K562 (cell line): ENCODE measurements around the gene SLC39A5. TPM values are rescaled to one million over a fixed set of nuclear protein-coding genes. Genes with fewer than 3 reads are reported as not detected.
A peak's percentile ranks its signal among the peaks of the same experiment; 100 is the strongest.

Source experiments
- AFF4 ChIP-seq: sonication (generic); formaldehyde crosslinking; IDR thresholded peaks from 2 replicates; pipeline ENCODE4 v1.8.0; 2023; ENCODE audit warnings: mild to moderate bottlenecking, missing genetic modification reagents
- CGGBP1 ChIP-seq: fragments of 250-450 bp; sonication (Bioruptor Pico); IDR thresholded peaks from 2 replicates; pipeline ENCODE4 v1.9.0; 2021; ENCODE audit warnings: mild to moderate bottlenecking
- EWSR1 ChIP-seq: fragments of 450-650 bp; IDR thresholded peaks from 2 replicates; pipeline ENCODE4 v1.6.1; 2018; ENCODE audit warnings: borderline replicate concordance, mild to moderate bottlenecking, low read depth, moderate library complexity; ENCODE audit not compliant: partially characterized antibody
- JUN ChIP-seq, 2 experiments: sonication (generic) in 1 of 2; formaldehyde crosslinking in 1 of 2; IDR thresholded peaks; 2 replicates each; pipeline versions ENCODE4 v1.6.1 to v1.8.0; 2012 to 2022; ENCODE audit warnings: borderline replicate concordance in 2 of 2, mild to moderate bottlenecking in 2 of 2, improper control_type of control experiment in 1 of 2, low read depth in 1 of 2, low read length in 1 of 2, missing genetic modification reagents in 1 of 2
- MAZ ChIP-seq, 2 experiments: fragments of 450-650 bp in 1 of 2; sonication (generic) in 1 of 2; formaldehyde crosslinking; IDR thresholded peaks in 1 of 2; conservative IDR thresholded peaks in 1 of 2; 2 replicates each; pipeline versions ENCODE4 v1.4.0 to v1.5.0; 2020; ENCODE audit warnings: mild to moderate bottlenecking in 1 of 2, missing genetic modification reagents in 1 of 2
- MTA2 ChIP-seq: fragments of 450-650 bp; IDR thresholded peaks from 2 replicates; pipeline ENCODE4 v1.6.1; 2016; ENCODE audit warnings: low read depth
- NELFE ChIP-seq: IDR thresholded peaks from 2 replicates; pipeline ENCODE4 v1.6.1; 2011; ENCODE audit warnings: mild to moderate bottlenecking; ENCODE audit not compliant: insufficient read depth, insufficient read length
- RAD21 ChIP-seq, 2 experiments: fragments of 250-450 bp in 1 of 2; fragments of 450-650 bp in 1 of 2; sonication (Bioruptor Pico) in 1 of 2; formaldehyde crosslinking in 1 of 2; IDR thresholded peaks in 1 of 2; conservative IDR thresholded peaks in 1 of 2; 2 replicates each; pipeline versions ENCODE4 v1.4.0 to v1.8.0; 2020 to 2022; ENCODE audit warnings: mild to moderate bottlenecking in 2 of 2, moderate library complexity in 1 of 2
- REST ChIP-seq, 2 experiments: fragments of 450-650 bp; formaldehyde crosslinking in 1 of 2; IDR thresholded peaks; 2 replicates each; pipeline versions ENCODE4 v1.4.0 to v1.6.1; 2014 to 2020; ENCODE audit warnings: mild to moderate bottlenecking in 2 of 2, borderline replicate concordance in 1 of 2, low read depth in 1 of 2
- SLC30A9 ChIP-seq: fragments of 250-450 bp; sonication (Bioruptor Pico); IDR thresholded peaks from 2 replicates; pipeline ENCODE4 v1.8.0; 2022; ENCODE audit warnings: mild to moderate bottlenecking, moderate library complexity
- SRF ChIP-seq, 2 experiments: fragments of 250-450, 450-650 bp in 1 of 2; sonication (Bioruptor Pico) in 1 of 2; sonication (generic) in 1 of 2; formaldehyde crosslinking; IDR thresholded peaks; 2 replicates each; pipeline versions ENCODE4 v1.5.0 to v1.5.1; 2020 to 2022; ENCODE audit warnings: mild to moderate bottlenecking in 1 of 2, missing genetic modification reagents in 1 of 2
- TAL1 ChIP-seq: fragments of 450-650 bp; IDR thresholded peaks from 2 replicates; pipeline ENCODE4 v1.6.1; 2016; ENCODE audit warnings: mild to moderate bottlenecking
- ZBTB17 ChIP-seq: fragments of 450-650 bp; formaldehyde crosslinking; IDR thresholded peaks from 2 replicates; pipeline ENCODE4 v1.4.0; 2020; ENCODE audit warnings: mild to moderate bottlenecking
- ZNF184 ChIP-seq: sonication (generic); formaldehyde crosslinking; IDR thresholded peaks from 2 replicates; pipeline ENCODE4 v1.5.0; 2020; ENCODE audit warnings: missing genetic modification reagents
- polyA plus RNA-seq, 8 experiments: library from polyadenylated mRNA; depleted of rRNA in 4 of 8; stranded (reverse) in 5 of 8; unstranded in 3 of 8; fragments of >200 nt; fragmentation: Nextera tagmentation in 2 of 8; fragmentation: Illumina TruSeq in 1 of 8; extraction: Ambion mirVana in 2 of 8; extraction: Trizol in 1 of 8; gene quantifications; 2 replicates each; pipeline versions ENCODE4 v1.2.1 to v1.2.3, GENCODE V29; 2011 to 2014; ENCODE audit warnings: inconsistent platforms in 1 of 8, missing spikeins in 1 of 8
- total RNA-seq, 7 experiments: library from RNA; depleted of rRNA in 6 of 7; stranded (reverse); fragments of >200 nt in 6 of 7; fragmentation: Illumina TruSeq in 2 of 7; extraction: Trizol in 2 of 7; gene quantifications; 2 replicates each; pipeline versions ENCODE4 v1.2.1 to v1.2.3, GENCODE V29; 2011 to 2021; ENCODE audit warnings: low replicate concordance in 1 of 7

The SLC39A5 gene
- total and polyA plus RNA-seq, 9 of the 15 experiments (the other 6 are each of a cell fraction or from before 2014, with no cell fraction given), result 0.08 to 0.10 TPM; not detected in 7

GRCh38 chr12:56193025-56193578 is 36.7 kb upstream of the SLC39A5 start (continued):
- no peak for TF ChIP-seq SRF (CRISPR knock-in tag; IDR thresholded peaks at IDR 0.05)
- TF ChIP-seq RAD21 (CRISPR knock-in tag; conservative IDR thresholded peaks at IDR 0.05 in 1 of 2, IDR thresholded peaks at IDR 0.05 in 1 of 2), result peak; percentile 90 to 92
- TF ChIP-seq NELFE, result no peak
- peak; percentile 78; the same call in 1 of the 2 replicates for TF ChIP-seq REST (IDR thresholded peaks at IDR 0.05; ENCODE audit: borderline replicate concordance)
- TF ChIP-seq REST (CRISPR knock-in tag; IDR thresholded peaks at IDR 0.05; ENCODE audit: low read depth), result no peak
- no peak for TF ChIP-seq JUN (IDR thresholded peaks at IDR 0.05; ENCODE audit: borderline replicate concordance, low read depth, low read length)
- TF ChIP-seq JUN (CRISPR knock-in tag; IDR thresholded peaks at IDR 0.05; ENCODE audit: borderline replicate concordance), result no peak
- no peak for TF ChIP-seq EWSR1
- TF ChIP-seq ZBTB17 (CRISPR knock-in tag), result no peak
- no peak for TF ChIP-seq SLC30A9 (CRISPR knock-in tag)
- TF ChIP-seq AFF4 (CRISPR knock-in tag), result no peak
- TF ChIP-seq TAL1, result no peak
- TF ChIP-seq MTA2, result 0 out of 2 replicates have a peak, but pooled peaks have one; percentile 12
- peak in 1 of 2 experiments; percentile 34; a peak in 1 of 4 replicates for TF ChIP-seq MAZ (CRISPR knock-in tag; conservative IDR thresholded peaks at IDR 0.05 in 1 of 2, IDR thresholded peaks at IDR 0.05 in 1 of 2)
- TF ChIP-seq CGGBP1 (CRISPR knock-in tag), result no peak
- TF ChIP-seq ZNF184 (CRISPR knock-in tag), result no peak
